ENCODE measurements around the gene TRIM31. TPM values are rescaled to one million over a fixed set of nuclear protein-coding genes. Genes with fewer than 3 reads are reported as not detected.

Gene TRIM31
- total and polyA plus RNA-seq, 9 donors: not detected

- H3K27me3 ChIP-seq: no peaks in the 10 kb centered on the region
- H3K27ac ChIP-seq: no peak overlapping the region
- no peaks in the 10 kb centered on the region for H3K4me1 ChIP-seq (ENCODE audit: insufficient read depth)
- TF ChIP-seq POLR2A (IDR thresholded peaks at IDR 0.05) (no peak), EP300 (IDR thresholded peaks at IDR 0.05) (no peak), CTCF (IDR thresholded peaks at IDR 0.05) (no peak)
- no peak overlapping the region for H3K4me3 ChIP-seq
- no peaks in the 10 kb centered on the region for H3K9me3 ChIP-seq
- no peak for DNase-seq
- WGBS, 3 donors: 85 to 89% (median 87%) methylated on average over 3 of the region's 3 CpGs
- intact Hi-C loops (cut with DNase I): no loop called here
- H3K36me3 ChIP-seq: no peaks in the 10 kb centered on the region
These were observed 59.2 kb downstream of the TRIM31 start for GRCh38 chr6:30053682-30054081.

Small RNAs within 50 kb of the gene (small RNA-seq; reads per million reads assigned to genes)
- not detected for gene RF00554
- not detected for gene RF02219
- gene RF02220: not detected

Other genes starting within 250 kb of the TRIM31 start
- 100 to 1,000 TPM; 269 to 430 (median 310) TPM for gene HLA-A, start 170.6 kb downstream of the TRIM31 start, total RNA-seq
- gene HLA-A, start 170.6 kb downstream of the TRIM31 start, polyA plus RNA-seq: 100 to 1,000 TPM; 511 to 543 TPM
- gene POLR1H, start 51.8 kb downstream of the TRIM31 start, total RNA-seq: 10 to 100 TPM; 23.9 to 37.9 (median 28.3) TPM
- gene POLR1H, start 51.8 kb downstream of the TRIM31 start, polyA plus RNA-seq: 10 to 100 TPM; 23.1 to 46.6 TPM
- 10 to 100 TPM; 27.8 to 50.8 (median 43.2) TPM for gene PPP1R11, start 45.9 kb downstream of the TRIM31 start, total RNA-seq
- gene PPP1R11, start 45.9 kb downstream of the TRIM31 start, polyA plus RNA-seq: 100 to 1,000 TPM in 1 of 2 donors, 10 to 100 TPM in 1; 48.6 to 114 TPM
- gene RNF39, start 37.3 kb downstream of the TRIM31 start, total RNA-seq: 1 to 10 TPM in 3 of 7 donors, under 1 TPM in 3, not detected in 1; 0.28 to 3.1 (median 0.97) TPM
- 1 to 10 TPM in 1 of 2 donors, under 1 TPM in 1; 0.57 to 1.1 TPM for gene RNF39, start 37.3 kb downstream of the TRIM31 start, polyA plus RNA-seq
- gene TRIM40, start 23.1 kb upstream of the TRIM31 start, total RNA-seq: not detected
- gene TRIM40, start 23.1 kb upstream of the TRIM31 start, polyA plus RNA-seq: not detected
- under 1 TPM in 1 of 7 donors, not detected in 6; 0.10 TPM for gene TRIM10, start 48.1 kb upstream of the TRIM31 start, total RNA-seq
- gene TRIM10, start 48.1 kb upstream of the TRIM31 start, polyA plus RNA-seq: not detected
- under 1 TPM in 1 of 7 donors, not detected in 6; 0.72 TPM for gene TRIM15, start 50.5 kb upstream of the TRIM31 start, total RNA-seq
- not detected for gene TRIM15, start 50.5 kb upstream of the TRIM31 start, polyA plus RNA-seq
- gene TRIM26, start 100.3 kb upstream of the TRIM31 start, total RNA-seq: 10 to 100 TPM; 15.3 to 35.8 (median 29.0) TPM
- gene TRIM26, start 100.3 kb upstream of the TRIM31 start, polyA plus RNA-seq: 10 to 100 TPM; 19.9 to 34.4 TPM
- gene TRIM39, start 213.8 kb upstream of the TRIM31 start, total RNA-seq: 10 to 100 TPM in 5 of 7 donors, 1 to 10 TPM in 2; 7.6 to 16.4 (median 14.3) TPM
- 10 to 100 TPM; 11.8 to 16.7 TPM for gene TRIM39, start 213.8 kb upstream of the TRIM31 start, polyA plus RNA-seq
- 100 to 1,000 TPM in 1 of 7 donors, 10 to 100 TPM in 6; 31.0 to 104 (median 44.5) TPM for gene RPP21, start 232.1 kb upstream of the TRIM31 start, total RNA-seq
- 100 to 1,000 TPM in 1 of 2 donors, 10 to 100 TPM in 1; 14.2 to 106 TPM for gene RPP21, start 232.1 kb upstream of the TRIM31 start, polyA plus RNA-seq